Panc1 (cell line): ENCODE measurements around the gene PIK3R6. TPM values are rescaled to one million over a fixed set of nuclear protein-coding genes. Genes with fewer than 3 reads are reported as not detected.

Experiments
- ATAC-seq: fragments of 200-7000 bp; cut with Tn5 transposase; 2 replicates; pipeline ENCODE4 v1.9.1; 2020; ENCODE audit warnings: mild to moderate bottlenecking, moderate library complexity
- BruUV-seq: library from RNA; stranded (reverse); fragments of 400-500 nt; replicated peaks from 2 replicates; lab custom pipeline; 2021; lab: Mats Ljungman, UMichigan
- CTCF ChIA-PET: fragments of 300-600 bp; sonication (Branson Sonifier 250); formaldehyde crosslinking; loops from one replicate; lab custom pipeline; 2022; ENCODE audit warnings: antibody characterized with exemption; lab: Charles Lee
- POLR2A ChIA-PET: fragments of 300-600 bp; sonication (Branson Sonifier 250); formaldehyde crosslinking; loops from one replicate; lab custom pipeline; 2022; ENCODE audit warnings: antibody characterized with exemption; lab: Charles Lee
- DNase-seq: peaks from one replicate; pipeline ENCODE4 v3.0.0-alpha.2; 2010; ENCODE audit warnings: low read depth, low spot score
- H3K27ac ChIP-seq: 2 replicates; pipeline ENCODE4 v1.5.1; 2011; ENCODE audit warnings: mild to moderate bottlenecking, low read length, inconsistent platforms
- H3K27me3 ChIP-seq: fragments of 200-500 bp; sonication (Bioruptor generic); 2 replicates; pipeline ENCODE4 v1.6.0; 2014; ENCODE audit warnings: low read length, inconsistent platforms; ENCODE audit not compliant: control insufficient read depth, insufficient read depth
- H3K36me3 ChIP-seq: fragments of 200-500 bp; sonication (Bioruptor generic); 2 replicates; pipeline ENCODE4 v1.5.1; 2014; ENCODE audit warnings: inconsistent platforms, mild to moderate bottlenecking, low read length, moderate library complexity; ENCODE audit not compliant: control insufficient read depth, insufficient read depth
- H3K4me1 ChIP-seq: 2 replicates; pipeline ENCODE4 v1.5.1; 2011; ENCODE audit warnings: inconsistent platforms, mild to moderate bottlenecking, low read length, moderate library complexity; ENCODE audit not compliant: control insufficient read depth, insufficient read depth
- H3K4me3 ChIP-seq, 2 experiments: 2 replicates each; pipeline ENCODE4 v1.5.1; 2011 to 2012; ENCODE audit warnings: low read depth in 2 of 2, low read length in 2 of 2, mild to moderate bottlenecking in 2 of 2, inconsistent platforms in 1 of 2, moderate library complexity in 1 of 2
- H3K9me3 ChIP-seq: fragments of 200-500 bp; sonication (Bioruptor generic); 2 replicates; pipeline ENCODE4 v1.5.1; 2014; ENCODE audit warnings: low read depth, mild to moderate bottlenecking, inconsistent platforms, low read length, moderate library complexity; ENCODE audit not compliant: control insufficient read depth, insufficient read depth
- CTCF ChIP-seq: fragments of 450-650 bp; IDR thresholded peaks from 2 replicates; pipeline ENCODE4 v1.5.1; 2017; ENCODE audit warnings: mild to moderate bottlenecking
- POLR2AphosphoS5 ChIP-seq: IDR thresholded peaks from 2 replicates; pipeline ENCODE4 v1.6.1; 2012; ENCODE audit warnings: mild to moderate bottlenecking, low read depth, low read length, moderate library complexity
- REST ChIP-seq, 2 experiments: IDR thresholded peaks; 2 replicates each; pipeline ENCODE4 v1.6.1; 2011 to 2012; ENCODE audit warnings: low read depth in 2 of 2, control low read depth in 1 of 2, low read length in 1 of 2, mild to moderate bottlenecking in 1 of 2, moderate library complexity in 1 of 2; ENCODE audit not compliant: insufficient read depth in 1 of 2
- SIN3A ChIP-seq: IDR thresholded peaks from 2 replicates; pipeline ENCODE4 v1.6.1; 2012; ENCODE audit warnings: low read depth, mild to moderate bottlenecking, low read length, moderate library complexity, borderline replicate concordance; ENCODE audit not compliant: insufficient read depth
- TCF7L2 ChIP-seq: IDR thresholded peaks from 2 replicates; pipeline ENCODE4 v1.6.1; 2011; ENCODE audit warnings: mild to moderate bottlenecking, low read depth, low read length, inconsistent platforms
- in situ Hi-C: cut with HindIII; loops from 2 replicates; pipeline ENCODE4 v1.10.0; 2016; ENCODE audit warnings: low sequenced_read_pairs, low pct_unique_long_range_greater_than_20kb
- intact Hi-C: fragments of 100-400 bp; cut with micrococcal nuclease; formaldehyde crosslinking; loops from one replicate; pipeline ENCODE4 v1.10.0; 2022; ENCODE audit not compliant: unreplicated experiment
- total RNA-seq: library from RNA; stranded (reverse); gene quantifications from one replicate; pipeline ENCODE4 v1.2.1, GENCODE V29; 2021; ENCODE audit not compliant: unreplicated experiment

PIK3R6 gene
- total RNA-seq, 1 experiment from 2014 or later = not detected

GRCh38 chr17:8865385-8865784, 2.1 kb downstream of the PIK3R6 start:
- Histone ChIP-seq H3K27me3 (no peaks in the 10 kb centered on the region; the same call in 1 of the 2 replicates), H3K36me3 (no peaks in the 10 kb centered on the region), H3K9me3 (no peaks in the 10 kb centered on the region), H3K4me1 (no peaks in the 10 kb centered on the region), H3K27ac (no peak overlapping the region), H3K4me3 (no peak overlapping the region)
- ChIA-PET POLR2A (no interaction called here), CTCF (no interaction called here)
- ATAC-seq (no peak), DNase-seq (no peak)
- TF ChIP-seq CTCF (no peak), REST (IDR thresholded peaks at IDR 0.05; ENCODE audit: insufficient read depth in 1 of 2, low read depth in 2 of 2, low read length in 1 of 2) (no peak), TCF7L2 (no peak), POLR2AphosphoS5 (no peak), SIN3A (no peak)
- in situ Hi-C loops (no loop called here), intact Hi-C loops (no loop called here)
- no TSS peak for BruUV-seq

GRCh38 chr17:8862213-8863056, 5.0 kb downstream of the PIK3R6 start:
- no peak overlapping the region for H3K4me3 ChIP-seq
- TF ChIP-seq SIN3A (no peak), REST (IDR thresholded peaks at IDR 0.05; ENCODE audit: insufficient read depth in 1 of 2, low read depth in 2 of 2, low read length in 1 of 2) (no peak), TCF7L2 (no peak), CTCF (no peak), POLR2AphosphoS5 (no peak)
- intact Hi-C loops (no loop called here), in situ Hi-C loops (no loop called here)
- DNase-seq = no peak
- no peaks in the 10 kb centered on the region for H3K4me1 ChIP-seq
- no peaks in the 10 kb centered on the region for H3K36me3 ChIP-seq
- ChIA-PET POLR2A (interaction anchor here (0.6 kb wide), 1 partner anchor 132 kb away, joined by 3 read pairs; no protein-coding TSS in a partner anchor), CTCF (no interaction called here)
- ATAC-seq = no peak
- H3K9me3 ChIP-seq = no peaks in the 10 kb centered on the region
- BruUV-seq = no TSS peak
- no peak overlapping the region for H3K27ac ChIP-seq
- H3K27me3 ChIP-seq = no peaks in the 10 kb centered on the region; the same call in 1 of the 2 replicates
